Prostate gland (tissue), 2 donors: ENCODE data around the gene C9.

Source experiments
- POLR2A ChIP-seq: fragments of 450-650 bp; IDR thresholded peaks from one replicate; pipeline ENCODE4 v1.6.1; 2016; ENCODE audit warnings: antibody characterized with exemption, mild to moderate bottlenecking
- POLR2AphosphoS5 ChIP-seq: sonication (generic); formaldehyde crosslinking; IDR thresholded peaks from one replicate; pipeline ENCODE4 v1.6.1; 2017; ENCODE audit warnings: antibody characterized with exemption
- TF ChIP-seq, protein P1 (sequence below), 4 experiments: fragments of 200-600 bp in 2 of 4; fragments of 450-650 bp in 2 of 4; sonication (generic) in 2 of 4; IDR thresholded peaks; 1 replicate in 3 of 4; 2 replicates in 1 of 4; pipeline ENCODE4 v1.5.1; 2016 to 2019; ENCODE audit warnings: antibody characterized with exemption in 4 of 4, mild to moderate bottlenecking in 2 of 4, moderate library complexity in 2 of 4

DNA sequence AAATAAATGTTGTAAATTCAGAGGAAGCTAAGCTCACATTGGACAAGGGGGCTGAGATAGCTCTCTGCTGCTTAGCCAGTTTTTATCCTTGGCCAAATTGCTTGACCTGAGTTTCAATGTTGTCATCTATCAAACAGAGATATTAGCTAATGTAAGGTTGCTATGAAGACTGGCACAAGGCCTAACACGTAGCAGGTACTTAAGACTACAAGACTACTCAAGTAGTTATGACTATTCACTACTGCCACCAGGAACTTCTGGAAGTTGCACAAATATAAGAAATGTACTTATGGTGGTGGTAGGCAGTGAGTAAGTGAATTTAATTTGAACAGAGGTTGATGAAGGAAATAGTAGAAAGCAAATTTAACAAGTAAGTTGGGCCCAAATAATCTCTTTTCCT lies 127.6 kb downstream of the C9 start:
- TF ChIP-seq, protein P1, sequence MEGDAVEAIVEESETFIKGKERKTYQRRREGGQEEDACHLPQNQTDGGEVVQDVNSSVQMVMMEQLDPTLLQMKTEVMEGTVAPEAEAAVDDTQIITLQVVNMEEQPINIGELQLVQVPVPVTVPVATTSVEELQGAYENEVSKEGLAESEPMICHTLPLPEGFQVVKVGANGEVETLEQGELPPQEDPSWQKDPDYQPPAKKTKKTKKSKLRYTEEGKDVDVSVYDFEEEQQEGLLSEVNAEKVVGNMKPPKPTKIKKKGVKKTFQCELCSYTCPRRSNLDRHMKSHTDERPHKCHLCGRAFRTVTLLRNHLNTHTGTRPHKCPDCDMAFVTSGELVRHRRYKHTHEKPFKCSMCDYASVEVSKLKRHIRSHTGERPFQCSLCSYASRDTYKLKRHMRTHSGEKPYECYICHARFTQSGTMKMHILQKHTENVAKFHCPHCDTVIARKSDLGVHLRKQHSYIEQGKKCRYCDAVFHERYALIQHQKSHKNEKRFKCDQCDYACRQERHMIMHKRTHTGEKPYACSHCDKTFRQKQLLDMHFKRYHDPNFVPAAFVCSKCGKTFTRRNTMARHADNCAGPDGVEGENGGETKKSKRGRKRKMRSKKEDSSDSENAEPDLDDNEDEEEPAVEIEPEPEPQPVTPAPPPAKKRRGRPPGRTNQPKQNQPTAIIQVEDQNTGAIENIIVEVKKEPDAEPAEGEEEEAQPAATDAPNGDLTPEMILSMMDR (IDR thresholded peaks at IDR 0.05): no peak
- TF ChIP-seq POLR2A: no peak
- no peak for TF ChIP-seq POLR2AphosphoS5
